AG10803 (cell line): ENCODE data around the gene CREBBP.
A peak's percentile ranks its signal among the peaks of the same experiment; 100 is the strongest.

Experiments
- DNase-seq: peaks from one replicate; pipeline ENCODE4 v3.0.0; 2010; ENCODE audit warnings: low read depth
- H3K4me3 ChIP-seq: 2 replicates; pipeline ENCODE4 v1.5.1; 2011; ENCODE audit warnings: mild to moderate bottlenecking, low read length, control low read depth
- TF ChIP-seq, protein P1 (sequence below): conservative IDR thresholded peaks from 2 replicates; pipeline ENCODE4 v1.5.1; 2011; ENCODE audit warnings: mild to moderate bottlenecking, low read length, control low read depth, inconsistent platforms

The CREBBP gene

DNA sequence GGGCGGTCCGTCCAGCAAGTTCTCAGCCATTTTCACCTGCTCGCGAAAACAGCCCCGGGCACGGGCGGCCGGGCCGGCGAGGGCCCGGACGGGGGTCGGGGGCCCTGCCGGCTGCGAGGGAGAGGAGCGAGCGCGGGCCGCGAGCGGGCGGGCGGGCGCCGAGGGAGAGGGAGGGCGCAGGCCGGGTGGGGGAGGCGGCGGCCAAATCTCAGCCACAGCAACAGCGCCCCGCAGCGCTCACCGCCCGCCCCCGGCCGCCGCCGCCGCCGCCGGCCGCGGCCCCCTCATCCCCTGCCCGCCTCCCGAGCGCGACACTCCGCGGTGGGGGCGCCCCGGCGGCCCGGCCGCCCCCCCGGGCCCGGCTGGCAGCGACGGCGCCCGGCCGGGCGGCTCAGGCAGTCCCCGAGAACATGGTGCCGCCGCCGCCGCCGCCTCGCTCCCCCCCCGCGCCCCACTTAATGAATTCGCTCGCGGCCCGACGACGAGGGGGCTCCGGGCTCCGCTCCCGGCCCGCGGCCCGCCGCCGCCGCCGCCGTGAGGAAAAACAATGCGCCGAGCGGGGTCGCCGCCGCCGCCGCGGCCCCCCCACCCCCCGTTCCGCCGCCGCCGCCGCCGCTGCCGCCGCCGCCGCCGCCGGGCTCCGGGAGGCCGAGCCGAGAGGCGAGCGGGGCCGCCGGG lies 487 bp downstream of the CREBBP start:
- TF ChIP-seq, protein P1, sequence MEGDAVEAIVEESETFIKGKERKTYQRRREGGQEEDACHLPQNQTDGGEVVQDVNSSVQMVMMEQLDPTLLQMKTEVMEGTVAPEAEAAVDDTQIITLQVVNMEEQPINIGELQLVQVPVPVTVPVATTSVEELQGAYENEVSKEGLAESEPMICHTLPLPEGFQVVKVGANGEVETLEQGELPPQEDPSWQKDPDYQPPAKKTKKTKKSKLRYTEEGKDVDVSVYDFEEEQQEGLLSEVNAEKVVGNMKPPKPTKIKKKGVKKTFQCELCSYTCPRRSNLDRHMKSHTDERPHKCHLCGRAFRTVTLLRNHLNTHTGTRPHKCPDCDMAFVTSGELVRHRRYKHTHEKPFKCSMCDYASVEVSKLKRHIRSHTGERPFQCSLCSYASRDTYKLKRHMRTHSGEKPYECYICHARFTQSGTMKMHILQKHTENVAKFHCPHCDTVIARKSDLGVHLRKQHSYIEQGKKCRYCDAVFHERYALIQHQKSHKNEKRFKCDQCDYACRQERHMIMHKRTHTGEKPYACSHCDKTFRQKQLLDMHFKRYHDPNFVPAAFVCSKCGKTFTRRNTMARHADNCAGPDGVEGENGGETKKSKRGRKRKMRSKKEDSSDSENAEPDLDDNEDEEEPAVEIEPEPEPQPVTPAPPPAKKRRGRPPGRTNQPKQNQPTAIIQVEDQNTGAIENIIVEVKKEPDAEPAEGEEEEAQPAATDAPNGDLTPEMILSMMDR: peak; percentile 16
- peak overlapping the region; percentile 92 for H3K4me3 ChIP-seq
- peak; percentile 53 for DNase-seq

DNA sequence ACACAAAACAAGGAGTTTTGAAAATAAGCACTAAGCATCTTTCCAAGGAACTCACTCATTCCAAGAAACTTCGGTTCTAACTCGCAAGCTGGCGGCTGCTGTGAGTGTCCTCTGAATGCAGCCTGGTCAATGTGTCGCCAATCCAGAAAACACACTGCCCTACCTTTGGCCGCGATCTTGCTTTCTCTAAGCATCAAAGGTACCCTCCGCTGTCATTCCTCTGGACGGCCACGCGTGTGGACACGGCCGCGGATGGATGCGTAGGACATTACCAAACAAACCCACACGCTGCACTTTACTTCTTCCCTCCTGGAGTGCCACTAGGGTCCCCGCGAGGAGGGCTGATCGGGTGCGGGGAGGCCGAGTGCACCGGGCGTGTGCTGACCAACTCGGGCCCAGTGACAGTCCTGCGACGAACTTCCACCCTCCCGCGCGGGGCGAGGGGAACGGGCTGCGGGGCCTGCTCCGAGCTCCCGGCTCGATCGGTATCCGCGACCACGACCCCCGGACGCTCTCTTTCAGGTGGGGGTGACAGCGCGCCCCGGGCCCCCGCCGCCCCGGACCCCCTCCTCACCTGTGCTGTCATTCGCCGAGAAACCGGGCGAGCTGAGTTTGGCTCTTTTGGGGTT lies 1.1 kb downstream of the CREBBP start:
- TF ChIP-seq, protein P1: no peak
- no peak for DNase-seq

DNA sequence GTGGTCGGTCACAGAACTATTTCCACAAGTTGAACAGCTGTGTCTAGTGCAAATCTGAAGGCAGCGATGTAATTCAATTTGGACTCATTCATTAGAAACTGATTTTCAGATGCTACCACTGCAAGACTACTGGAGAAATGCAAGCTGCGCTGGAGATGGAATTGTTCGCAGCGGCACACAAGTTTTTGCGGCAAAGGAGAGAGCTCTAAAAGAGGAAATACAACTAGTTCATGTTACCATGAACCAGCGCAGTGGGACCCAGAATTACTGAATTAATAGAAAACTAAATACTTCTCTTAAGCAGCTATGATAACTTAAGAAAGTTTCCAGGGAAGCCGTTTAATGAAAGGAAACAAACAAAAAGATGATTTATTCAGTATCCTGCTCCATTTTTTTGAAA lies 1.9 kb downstream of the CREBBP start:
- TF ChIP-seq, protein P1: no peak
- H3K4me3 ChIP-seq: peak overlapping the region; percentile 92
- peak; percentile 38 for DNase-seq

More for the DNA sequence above, 1.1 kb downstream of the CREBBP start:
- peak overlapping the region; percentile 92 for H3K4me3 ChIP-seq

DNA sequence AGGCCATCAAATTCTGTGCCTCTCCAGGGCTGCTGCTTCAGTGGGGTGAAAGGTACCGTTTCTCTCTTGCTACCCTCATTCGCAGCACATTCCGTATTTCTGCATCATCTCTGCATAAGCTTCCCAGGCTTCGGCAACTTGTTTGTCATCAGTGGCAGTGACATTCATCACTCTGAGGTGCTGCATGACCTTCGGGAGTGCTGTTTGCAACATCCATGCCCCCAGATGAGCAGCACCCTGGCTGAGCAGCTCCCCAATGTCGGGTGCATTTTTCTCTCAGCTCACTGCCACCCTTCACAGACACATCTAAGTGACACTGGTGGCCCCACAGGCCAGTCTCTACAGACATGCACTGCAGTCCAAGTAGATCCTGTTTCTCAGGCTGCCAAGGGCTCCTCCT lies 3.8 kb downstream of the CREBBP start:
- peak overlapping the region; percentile 31 for H3K4me3 ChIP-seq
- peak; percentile 58 for DNase-seq
- TF ChIP-seq, protein P1: no peak

DNA sequence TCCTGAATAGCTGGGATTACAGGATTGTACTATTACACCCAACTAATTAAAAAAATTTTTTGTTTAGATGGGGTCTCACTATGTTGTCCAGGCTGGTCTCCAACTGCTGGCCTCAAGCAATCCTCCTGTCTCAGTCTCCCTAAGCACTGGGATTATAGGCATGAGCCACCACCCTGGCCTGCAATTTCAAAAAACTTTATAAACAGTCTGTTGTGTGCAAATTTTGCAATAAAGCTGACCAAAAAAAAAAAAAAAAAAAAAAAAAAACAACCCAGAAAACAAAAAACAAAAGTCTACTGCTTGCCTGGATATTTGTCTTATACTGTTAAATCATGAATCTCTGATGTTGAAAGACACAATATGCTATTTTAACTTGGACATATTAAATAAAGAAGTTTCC lies 4.4 kb downstream of the CREBBP start:
- no peak overlapping the region for H3K4me3 ChIP-seq
- TF ChIP-seq, protein P1: no peak
- DNase-seq: no peak

DNA sequence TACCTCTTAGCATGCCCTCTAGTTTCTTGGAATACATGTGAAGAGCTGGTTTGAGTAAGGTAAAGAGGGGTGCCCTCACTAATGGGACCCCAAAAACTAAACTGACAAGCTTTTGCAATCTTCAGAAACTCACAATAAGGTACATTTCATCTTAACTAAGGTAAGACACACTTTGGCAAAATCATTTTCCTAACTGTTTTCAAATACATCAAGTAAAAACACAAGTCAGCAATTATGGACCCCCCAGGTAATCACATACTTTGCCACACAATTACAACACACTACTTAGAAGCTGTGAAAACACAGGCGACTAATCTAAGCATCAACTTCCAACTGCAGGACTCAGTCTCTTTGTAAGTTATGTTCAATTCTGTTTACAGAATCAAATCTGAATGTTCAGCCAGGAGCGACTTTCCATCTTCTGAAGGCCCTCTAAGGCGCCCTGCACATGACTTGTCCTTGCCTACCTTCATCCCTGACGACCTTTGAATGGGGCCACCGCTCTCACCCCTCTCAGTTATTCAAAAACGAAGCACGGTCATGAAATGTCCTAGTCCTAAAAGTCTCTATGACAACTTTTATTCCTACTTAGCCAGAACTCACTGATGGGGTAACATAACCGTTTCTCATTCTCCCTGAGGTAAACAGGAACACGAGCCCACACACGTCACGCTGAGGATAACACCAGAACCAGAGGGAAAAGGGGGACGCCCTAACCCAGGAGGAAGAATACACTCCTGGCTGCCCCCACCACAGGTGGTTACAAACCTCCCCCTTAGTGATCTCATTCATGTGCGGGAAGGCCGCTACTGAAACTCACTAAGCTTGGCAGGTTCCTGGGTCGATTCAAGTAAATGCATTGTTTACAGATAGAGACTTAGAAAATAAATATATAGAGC lies 5.5 kb downstream of the CREBBP start:
- no peak overlapping the region for H3K4me3 ChIP-seq
- TF ChIP-seq, protein P1: no peak
- DNase-seq: no peak
